Measurements from ENCODE around the gene RFX3.

The RFX3 gene

GRCh38 chr9:3205421-3206095 lies 320.2 kb downstream of the RFX3 start:
- peak; percentile 25 for DNase-seq (ENCODE audit: low read depth)

- peak; percentile 90 for DNase-seq (ENCODE audit: low read depth)
These were observed 325.4 kb downstream of the RFX3 start for GRCh38 chr9:3200331-3200774.

GRCh38 chr9:3193791-3194190 lies 332.0 kb downstream of the RFX3 start:
- DNase-seq (ENCODE audit: low read depth): no peak

- DNase-seq (ENCODE audit: low read depth): no peak
These were observed 334.1 kb downstream of the RFX3 start for GRCh38 chr9:3191715-3192114.

- no peak for DNase-seq (ENCODE audit: low read depth)
These were observed 336.5 kb downstream of the RFX3 start for GRCh38 chr9:3189113-3189861.

- no peak for DNase-seq (ENCODE audit: low read depth)
These were observed 339.1 kb downstream of the RFX3 start for GRCh38 chr9:3186751-3187150.

- DNase-seq (ENCODE audit: low read depth): peak; percentile 29
These were observed 344.5 kb downstream of the RFX3 start for GRCh38 chr9:3181049-3181953.

GRCh38 chr9:3180696-3181048 lies 345.1 kb downstream of the RFX3 start:
- no peak for DNase-seq (ENCODE audit: low read depth)

GRCh38 chr9:3179711-3180110 lies 346.1 kb downstream of the RFX3 start:
- no peak for DNase-seq (ENCODE audit: low read depth)

- DNase-seq (ENCODE audit: low read depth): peak; percentile 44
These were observed 347.9 kb downstream of the RFX3 start for GRCh38 chr9:3177936-3178335.

- no peak for DNase-seq (ENCODE audit: low read depth)
These were observed 348.5 kb downstream of the RFX3 start for GRCh38 chr9:3177146-3177761.

- DNase-seq (ENCODE audit: low read depth): no peak
These were observed 352.4 kb downstream of the RFX3 start for GRCh38 chr9:3173374-3173773.

- no peak for DNase-seq (ENCODE audit: low read depth)
These were observed 355.0 kb downstream of the RFX3 start for GRCh38 chr9:3170819-3171218.

All from EH (cell line).